Coronary artery (tissue), 2 donors: ENCODE results near the gene ADM.

Experiments
- DNase-seq: peaks from one replicate; pipeline ENCODE4 v3.0.0-alpha.2; 2017; ENCODE audit warnings: low spot score
- H3K27ac ChIP-seq, 2 donors: fragments of 200-600 bp; sonication (generic); one replicate each; pipeline ENCODE4 v1.5.1; 2016 to 2019
- H3K4me3 ChIP-seq: fragments of 200-600 bp; sonication (generic); 2 replicates; pipeline ENCODE4 v1.5.1; 2016; ENCODE audit warnings: mild to moderate bottlenecking, moderate library complexity
- CTCF ChIP-seq: fragments of 200-600 bp; sonication (generic); IDR thresholded peaks from one replicate; pipeline ENCODE4 v1.5.1; 2019; ENCODE audit warnings: antibody characterized with exemption

ADM gene

GRCh38 chr11:10351435-10351764 is 46.5 kb downstream of the ADM start:
- H3K27ac ChIP-seq, result peak overlapping the region; percentile 60 to 84
- TF ChIP-seq CTCF, result no peak
- no peak for DNase-seq
- peak overlapping the region; percentile 35 for H3K4me3 ChIP-seq

- peak overlapping the region; percentile 35 for H3K4me3 ChIP-seq
- DNase-seq, result no peak
- TF ChIP-seq CTCF, result no peak
- H3K27ac ChIP-seq, result peak overlapping the region; percentile 41 to 84
Measured at GRCh38 chr11:10351765-10352641, 47.1 kb downstream of the ADM start.

GRCh38 chr11:10352921-10353550 is 48.2 kb downstream of the ADM start:
- Histone ChIP-seq H3K27ac (no peak overlapping the region), H3K4me3 (no peak overlapping the region)
- no peak for DNase-seq
- no peak for TF ChIP-seq CTCF

- Histone ChIP-seq H3K27ac (no peak overlapping the region), H3K4me3 (no peak overlapping the region)
- no peak for TF ChIP-seq CTCF
- no peak for DNase-seq
Measured at GRCh38 chr11:10354389-10354788, 49.5 kb downstream of the ADM start.

- TF ChIP-seq CTCF, result no peak
- no peak for DNase-seq
- Histone ChIP-seq H3K4me3 (no peak overlapping the region), H3K27ac (no peak overlapping the region)
Measured at GRCh38 chr11:10355257-10355661, 50.4 kb downstream of the ADM start.

- Histone ChIP-seq H3K27ac (no peak overlapping the region), H3K4me3 (no peak overlapping the region)
- no peak for DNase-seq
- TF ChIP-seq CTCF, result no peak
Measured at GRCh38 chr11:10356161-10356560, 51.3 kb downstream of the ADM start.
